HG02642 (cell line): ENCODE results near the gene ATP6V1G2.
"Not testable (repeated sequence)": the region's sequence is repeated elsewhere in the genome, so short reads cannot be mapped to it uniquely, and the experiment has no call there.

Source experiments
- ATAC-seq: cut with Tn5 transposase; IDR thresholded peaks from one replicate; pipeline ENCODE4 v1.9.1; 2021; ENCODE audit warnings: mild to moderate bottlenecking; ENCODE audit not compliant: unreplicated experiment, poor library complexity

ATP6V1G2 gene

GRCh38 chr6:31556307-31556706 is 9.9 kb upstream of the ATP6V1G2 start:
- no peak for ATAC-seq

DNA sequence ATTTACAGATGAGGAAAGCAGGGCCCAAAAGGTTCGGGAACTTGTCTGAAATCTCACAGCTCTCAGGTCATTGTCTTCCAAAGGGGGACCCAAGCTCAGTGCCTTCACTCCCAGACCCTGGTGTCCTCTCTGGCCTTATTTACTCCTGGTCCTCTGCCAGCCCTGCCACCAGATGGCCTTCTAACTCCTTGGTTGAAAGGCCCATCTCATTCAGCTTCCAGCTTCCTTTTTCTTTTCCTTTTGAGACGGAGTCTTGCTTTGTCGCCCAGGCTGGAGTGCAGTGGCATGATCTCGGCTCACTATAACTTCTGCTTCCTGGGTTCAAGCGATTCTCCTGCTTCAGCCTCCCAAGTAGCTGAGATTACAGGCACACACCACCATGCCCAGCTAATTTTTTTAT is 5.0 kb upstream of the ATP6V1G2 start:
- ATAC-seq, result not testable (repeated sequence)

DNA sequence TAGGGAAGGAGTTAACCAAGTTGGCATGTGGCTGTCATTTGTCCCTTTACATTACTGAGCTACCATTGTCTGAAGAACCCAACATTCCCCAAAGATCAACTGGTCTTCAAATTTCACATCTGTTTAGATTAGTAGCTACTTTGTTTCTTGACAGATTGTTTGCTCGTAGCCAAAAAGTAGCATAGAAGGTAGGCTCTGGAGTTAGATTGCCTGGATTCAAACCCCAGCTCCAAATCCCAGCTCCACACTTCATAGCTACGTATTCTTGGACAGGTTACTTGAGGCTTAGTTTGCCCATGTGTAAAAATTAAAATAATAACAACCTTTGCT is 2.1 kb upstream of the ATP6V1G2 start:
- ATAC-seq, result no peak

DNA sequence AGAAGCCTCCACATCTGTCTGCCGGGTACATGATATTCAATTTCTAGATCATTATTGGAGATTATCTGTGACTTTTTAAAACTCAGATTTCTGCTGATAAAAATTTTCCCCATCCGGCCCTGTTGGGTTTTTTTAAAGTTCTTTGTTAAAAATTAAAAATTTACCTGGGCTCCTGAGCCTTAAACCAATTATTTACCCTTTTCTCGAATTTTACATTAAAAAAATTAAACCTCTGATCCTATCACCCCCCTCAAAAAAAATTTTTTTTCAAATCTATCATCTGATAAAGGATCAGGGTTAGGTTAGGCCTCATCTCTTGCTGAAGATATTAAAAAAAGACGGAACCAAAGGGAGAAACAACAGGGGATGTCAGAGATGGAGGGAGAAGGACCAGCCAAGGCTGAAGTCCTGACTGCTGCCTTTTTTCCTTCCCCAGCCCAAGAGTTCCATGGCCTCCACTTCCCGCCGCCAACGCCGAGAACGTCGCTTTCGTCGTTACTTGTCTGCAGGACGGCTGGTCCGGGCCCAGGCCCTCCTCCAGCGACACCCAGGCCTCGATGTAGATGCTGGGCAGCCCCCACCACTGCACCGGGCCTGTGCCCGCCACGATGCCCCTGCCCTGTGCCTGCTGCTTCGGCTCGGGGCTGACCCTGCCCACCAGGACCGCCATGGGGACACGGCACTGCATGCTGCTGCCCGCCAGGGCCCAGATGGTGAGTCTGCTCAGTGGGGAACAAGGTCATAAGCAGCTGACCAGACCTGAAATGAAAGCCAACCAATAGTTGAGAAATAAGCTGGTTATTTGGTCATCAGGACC is 1.5 kb upstream of the ATP6V1G2 start:
- ATAC-seq, result no peak

GRCh38 chr6:31546958-31547726 is 734 bp upstream of the ATP6V1G2 start, which contains the start of gene NFKBIL1:
Gene NFKBIL1, plus strand, starts transcription at chr6:31547608. Its CDS starts 87 bp downstream, at chr6:31547695.
- ATAC-seq, result peak; percentile 75

DNA sequence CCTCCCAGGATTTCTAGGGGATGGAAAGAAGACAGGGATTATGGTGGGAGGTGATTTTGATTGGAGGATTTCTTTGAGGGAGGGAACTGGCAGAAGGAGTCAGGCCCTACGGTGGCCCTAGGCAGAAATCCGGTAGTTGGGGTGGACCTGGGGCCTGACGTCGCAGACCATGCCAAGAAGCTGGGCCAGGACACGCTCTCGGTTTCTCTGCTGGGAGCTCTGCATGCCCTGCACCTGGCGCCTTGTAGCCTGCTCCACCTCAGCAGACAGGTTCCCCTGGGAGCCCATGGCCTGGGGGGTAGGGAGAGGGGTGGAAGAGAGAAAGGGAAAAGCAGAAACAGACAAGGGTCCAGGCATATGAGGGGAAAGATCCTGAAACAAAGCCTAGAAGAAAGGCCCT is 1.1 kb downstream of the ATP6V1G2 start:
- ATAC-seq, result no peak

- ATAC-seq, result no peak
Measured at GRCh38 chr6:31544676-31545075, 1.7 kb downstream of the ATP6V1G2 start.

- no peak for ATAC-seq
Measured at GRCh38 chr6:31543639-31544038, 2.8 kb downstream of the ATP6V1G2 start.

- ATAC-seq, result peak; percentile 80
Measured at GRCh38 chr6:31541658-31542521, 4.5 kb downstream of the ATP6V1G2 start, which contains the start of gene DDX39B. Gene DDX39B, minus strand, starts transcription at chr6:31542003. Its CDS starts 1,471 bp downstream, at chr6:31540532.

GRCh38 chr6:31541059-31541657 is 5.2 kb downstream of the ATP6V1G2 start:
- no peak for ATAC-seq

GRCh38 chr6:31540640-31541039 is 5.8 kb downstream of the ATP6V1G2 start:
- ATAC-seq, result no peak

DNA sequence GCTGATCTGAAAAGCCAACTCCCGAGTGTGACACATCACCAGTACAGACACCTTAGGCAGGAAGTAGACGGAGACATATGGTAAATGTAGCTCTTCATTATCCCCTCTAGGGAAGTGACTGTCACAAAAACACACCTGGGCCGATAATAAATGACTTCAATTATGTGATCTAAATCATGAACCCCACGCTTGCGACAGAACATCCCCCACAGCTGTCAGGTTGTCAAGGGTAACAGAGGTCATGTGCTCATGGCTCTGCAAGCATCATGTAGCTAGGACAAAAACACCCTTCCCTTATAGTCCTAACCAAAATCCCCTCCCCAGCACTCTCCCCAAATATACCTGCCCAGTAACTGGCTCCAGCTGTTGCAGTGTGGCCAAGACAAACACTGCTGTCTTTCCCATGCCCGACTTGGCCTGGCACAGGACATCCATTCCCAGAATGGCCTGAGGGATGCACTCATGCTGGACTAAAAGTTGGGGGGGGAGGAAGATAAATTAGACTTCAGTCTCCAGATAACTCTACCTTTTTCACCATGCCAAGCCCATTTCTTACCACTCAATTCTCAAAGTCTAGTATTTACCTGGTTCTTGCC is 7.5 kb downstream of the ATP6V1G2 start:
- ATAC-seq, result no peak

DNA sequence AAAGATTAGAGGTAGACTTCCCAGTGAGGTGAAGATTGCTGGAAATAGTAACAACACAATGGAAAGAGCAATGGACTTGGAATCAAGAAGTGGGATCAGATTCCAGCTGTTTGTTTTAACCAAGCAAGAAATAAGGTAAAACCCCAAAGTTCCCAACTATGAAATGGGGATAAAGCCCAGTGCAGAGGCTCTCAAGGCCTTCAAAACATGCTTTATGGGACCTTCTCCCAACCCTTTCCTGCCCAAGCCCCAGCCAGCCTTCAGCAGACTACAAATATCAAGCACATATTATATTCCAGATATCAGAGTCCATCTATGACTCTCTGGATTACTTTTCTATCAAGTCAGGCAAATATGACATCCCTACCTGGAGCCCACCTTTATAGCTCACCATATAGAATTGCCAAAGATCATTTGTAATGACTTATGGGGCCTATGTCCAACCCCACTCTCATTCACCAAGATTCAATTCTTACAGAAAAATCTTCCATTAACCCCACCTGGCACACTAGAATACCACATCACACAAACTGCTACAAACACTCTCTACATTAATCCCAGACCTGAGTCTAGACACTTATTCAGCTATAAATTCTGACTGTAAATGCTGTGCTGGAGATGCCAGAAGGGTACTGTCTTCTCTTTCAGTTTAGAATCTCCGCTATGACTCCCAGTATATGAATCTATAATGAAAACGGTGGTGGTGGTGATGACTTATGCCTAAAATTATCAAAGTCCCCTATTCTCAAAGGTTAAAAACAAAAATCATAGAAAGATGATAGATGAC is 10.7 kb downstream of the ATP6V1G2 start:
- no peak for ATAC-seq

- no peak for ATAC-seq
Measured at GRCh38 chr6:31534521-31535040, 11.8 kb downstream of the ATP6V1G2 start.

DNA sequence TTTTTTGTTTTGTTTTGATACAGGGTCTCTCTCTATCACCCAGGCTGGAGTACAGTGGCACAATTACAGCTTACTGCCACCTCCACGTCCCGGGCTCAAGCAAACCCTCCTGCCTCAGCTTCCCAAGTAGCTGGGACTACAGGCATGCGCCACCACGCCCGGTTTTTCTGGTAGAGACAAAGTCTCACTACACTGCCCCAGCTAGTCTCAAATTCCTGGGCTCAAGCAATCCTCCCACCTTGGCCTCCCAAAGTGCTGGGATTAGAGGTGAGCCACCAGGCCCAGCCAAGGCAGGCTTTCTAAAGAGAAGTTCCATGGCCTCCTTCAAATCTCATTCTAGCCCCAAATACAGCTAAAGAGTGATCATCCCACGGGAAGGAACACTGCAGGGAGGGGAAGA is 12.4 kb downstream of the ATP6V1G2 start:
- ATAC-seq, result no peak

DNA sequence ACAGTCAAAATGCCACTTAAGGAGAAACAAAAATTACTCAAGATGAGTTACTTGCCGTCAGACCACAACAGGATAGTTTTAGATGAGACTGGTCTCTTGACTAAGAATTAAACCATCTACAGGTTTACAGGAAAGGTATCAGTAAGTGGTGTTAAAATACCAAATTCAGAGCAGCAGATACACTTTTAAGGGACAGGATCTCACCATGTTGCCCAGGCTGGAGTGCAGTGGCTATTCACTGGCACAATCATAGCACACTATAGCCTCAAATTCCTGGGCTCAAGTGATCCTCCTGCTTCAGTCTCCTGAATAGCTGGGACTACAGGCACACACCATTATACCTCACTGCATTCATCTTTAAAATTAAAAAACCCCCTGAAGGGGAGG is 13.0 kb downstream of the ATP6V1G2 start:
- no peak for ATAC-seq

GRCh38 chr6:31532644-31533454 is 13.6 kb downstream of the ATP6V1G2 start:
- no peak for ATAC-seq
